ENCODE measurements around the gene MAN1A2.
"Not testable (repeated sequence)": the region's sequence is repeated elsewhere in the genome, so short reads cannot be mapped to it uniquely, and the experiment has no call there.

MAN1A2 gene

DNA sequence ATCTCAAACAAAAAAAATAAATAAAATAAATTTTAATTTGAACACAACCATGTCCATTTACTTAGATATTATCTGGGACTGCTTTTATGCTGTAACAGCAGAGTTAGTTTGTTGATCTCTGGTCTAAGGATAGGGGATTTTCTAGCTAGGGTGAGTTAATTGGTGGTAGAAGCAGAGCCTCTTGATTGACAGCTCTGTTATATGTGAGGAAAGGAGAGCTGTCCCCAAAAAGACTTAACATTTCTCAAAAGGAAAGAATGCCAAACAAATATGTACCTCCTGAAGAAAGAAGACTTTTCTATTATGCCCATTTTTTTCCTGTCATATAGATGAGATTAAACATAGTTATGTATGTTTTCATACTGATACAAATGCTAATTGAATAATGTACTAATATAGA, 37.8 kb downstream of the MAN1A2 start:
- no peak for DNase-seq

DNA sequence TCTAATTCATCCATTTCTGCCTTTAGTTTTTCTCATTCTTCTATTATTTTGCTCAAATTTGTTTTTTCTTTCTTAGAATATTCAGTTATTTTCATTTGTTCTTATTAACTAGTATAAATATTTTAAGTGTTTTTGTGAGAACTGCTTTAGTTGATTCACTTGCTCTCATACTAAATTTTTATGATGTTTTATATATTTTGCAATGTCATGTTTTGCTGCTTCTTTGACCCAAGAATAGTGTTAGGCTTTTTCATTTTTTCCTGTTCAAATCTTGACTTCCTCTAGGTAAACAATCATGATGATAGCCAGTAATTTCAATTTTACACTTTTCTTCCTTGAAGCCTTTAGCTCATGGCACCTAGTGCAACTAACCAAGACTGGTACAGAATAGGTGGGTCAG, 45.2 kb downstream of the MAN1A2 start:
- DNase-seq, result no peak

DNA sequence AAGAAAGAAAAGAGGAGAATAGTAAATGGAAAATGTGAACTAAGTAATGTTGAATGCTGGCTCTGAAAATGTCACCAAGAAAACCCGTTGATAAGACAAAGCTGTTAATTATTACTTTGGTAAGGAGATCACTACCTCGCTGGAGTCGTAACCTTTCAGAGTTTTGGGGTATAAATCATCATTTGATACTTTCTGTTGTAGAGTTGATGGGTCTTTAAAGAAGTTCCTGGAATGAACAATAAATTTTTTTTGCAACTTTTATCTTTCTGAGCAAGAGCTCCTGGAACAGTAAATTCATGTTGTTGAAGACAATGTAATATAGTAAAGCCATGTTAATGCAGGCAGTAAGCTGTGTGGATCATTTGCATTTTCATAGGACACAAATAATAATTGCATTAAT, 46.2 kb downstream of the MAN1A2 start:
- DNase-seq, result no peak

DNA sequence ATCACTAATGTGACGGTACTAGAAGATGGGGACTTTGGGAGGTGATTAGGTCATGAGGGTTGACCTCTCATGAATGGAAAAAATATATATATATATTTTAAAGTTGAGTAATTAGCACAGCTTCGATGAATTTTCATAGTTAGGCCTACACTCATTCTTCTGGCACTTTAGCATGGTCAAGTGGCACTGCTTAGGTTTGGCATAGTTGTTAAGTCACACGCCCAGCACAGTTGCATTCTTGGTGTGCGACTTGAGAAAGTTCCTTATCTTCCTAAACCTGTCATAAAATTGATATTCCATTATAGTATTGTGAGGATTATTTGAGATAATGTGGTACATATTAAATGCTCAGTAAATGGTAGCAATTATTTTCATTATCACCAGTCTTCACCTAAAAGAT, 47.7 kb downstream of the MAN1A2 start:
- DNase-seq, result no peak

DNA sequence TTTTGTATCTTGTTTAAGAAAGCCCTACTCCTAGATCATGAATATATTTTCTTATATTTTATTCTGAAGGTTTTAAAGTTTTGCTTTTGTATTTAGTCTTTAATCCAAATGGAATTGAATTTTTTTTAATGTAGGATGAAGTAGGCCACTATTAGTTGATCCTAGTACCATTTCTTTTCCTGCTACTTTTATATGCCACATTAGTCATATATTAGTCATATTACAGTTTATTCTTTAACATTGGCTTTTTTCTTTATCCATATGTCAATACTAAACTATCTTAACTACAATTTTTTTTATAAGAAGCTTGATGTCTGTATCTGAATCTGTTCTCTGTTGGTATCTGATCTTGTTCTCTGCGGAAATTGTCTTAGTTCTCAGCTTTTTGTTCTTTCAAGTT, 48.8 kb downstream of the MAN1A2 start:
- DNase-seq, result no peak

DNA sequence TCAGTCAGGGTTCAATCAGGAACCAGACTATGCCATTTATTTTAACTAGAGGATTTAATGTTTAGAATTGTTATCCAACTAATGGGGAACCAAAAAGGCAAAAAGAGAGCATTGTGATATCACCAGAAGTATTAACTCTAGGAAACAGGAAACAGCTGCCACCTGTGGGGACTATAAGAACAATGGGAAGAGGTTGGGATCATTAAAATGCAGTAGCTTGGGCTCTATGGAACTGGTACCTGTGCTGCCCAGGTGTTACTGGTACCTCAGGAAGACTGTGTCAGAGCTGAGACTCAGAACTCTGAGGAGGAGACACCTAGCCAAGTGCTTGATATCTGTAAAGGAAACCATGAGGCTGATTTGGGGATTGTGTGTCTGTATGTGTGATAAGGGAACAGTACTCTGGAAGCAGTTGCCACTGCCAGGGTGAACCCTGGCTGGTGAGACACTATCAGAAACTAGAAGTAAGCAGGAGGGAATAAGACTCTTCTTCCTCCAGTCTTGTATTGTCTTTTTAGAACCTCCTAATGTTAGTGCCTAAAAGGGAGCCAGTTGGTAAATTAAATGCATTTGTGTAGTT, 49.4 kb downstream of the MAN1A2 start:
- DNase-seq, result no peak

DNA sequence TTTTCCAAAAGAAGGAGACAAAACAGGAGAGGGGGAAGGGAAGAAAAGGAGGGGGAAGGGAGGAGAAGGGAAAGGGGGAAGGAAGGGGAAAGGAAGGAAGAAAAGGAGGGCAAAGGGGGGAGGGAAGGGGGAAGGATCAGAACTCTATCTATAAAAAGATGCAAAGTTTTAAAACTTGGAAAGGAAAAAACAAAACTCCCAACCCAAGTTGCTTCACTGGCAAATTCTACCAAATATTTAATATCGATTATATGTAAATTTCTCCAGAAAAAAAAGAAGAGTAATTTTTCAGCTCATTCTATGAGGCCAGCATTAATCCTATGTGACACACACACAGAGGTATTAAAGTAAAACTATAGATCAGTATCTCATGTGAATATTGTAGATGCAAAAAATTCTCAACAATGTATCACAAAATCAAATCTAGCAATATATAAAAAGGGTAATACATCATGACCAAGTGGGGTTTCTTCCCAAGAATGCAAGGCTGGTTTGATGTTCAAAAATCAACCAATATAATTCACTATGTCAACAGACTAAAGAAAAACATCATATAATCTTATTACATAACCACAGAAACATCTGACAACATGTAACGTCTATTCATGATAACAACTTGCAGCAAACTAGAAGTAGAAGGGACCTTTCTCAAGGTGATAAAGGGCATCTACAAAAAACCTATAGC, 57.9 kb downstream of the MAN1A2 start:
- DNase-seq, result no peak

DNA sequence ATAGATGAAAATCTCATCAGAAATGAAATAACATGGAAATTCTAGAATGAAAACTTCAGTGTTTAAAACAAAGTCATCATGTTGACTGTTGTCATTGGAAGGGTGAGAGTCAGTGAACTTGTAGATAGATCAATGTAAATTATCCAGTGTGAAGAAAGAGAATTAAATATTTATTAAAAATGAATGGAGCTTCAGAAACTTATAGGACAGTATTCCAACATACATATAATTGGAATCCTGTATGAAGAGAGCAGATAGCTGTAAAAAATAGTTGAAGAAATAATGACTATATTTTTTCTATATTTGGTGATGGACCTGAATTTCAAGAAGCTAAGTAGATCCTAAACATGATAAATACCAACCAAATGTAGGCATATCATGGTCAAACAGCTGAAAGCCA, 60.0 kb downstream of the MAN1A2 start:
- DNase-seq, result no peak

DNA sequence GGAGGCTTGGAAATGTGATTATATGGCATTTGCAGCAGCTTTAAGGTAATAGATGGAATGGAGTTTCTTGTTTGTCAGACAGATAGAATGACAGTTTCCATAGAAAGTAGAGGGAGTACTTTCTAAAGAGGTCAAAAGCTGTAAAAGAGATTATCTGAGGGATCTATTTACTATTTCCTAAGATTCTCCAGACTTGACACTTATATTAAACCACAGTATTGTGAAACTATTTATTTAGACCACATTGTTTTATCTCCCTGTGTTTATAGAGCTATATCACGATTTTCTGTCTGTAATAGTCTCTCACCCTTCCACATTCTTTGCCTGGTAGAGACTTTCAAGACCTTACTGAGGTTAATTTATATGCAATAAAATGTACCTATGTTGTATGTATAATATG, 66.7 kb downstream of the MAN1A2 start:
- DNase-seq, result no peak

DNA sequence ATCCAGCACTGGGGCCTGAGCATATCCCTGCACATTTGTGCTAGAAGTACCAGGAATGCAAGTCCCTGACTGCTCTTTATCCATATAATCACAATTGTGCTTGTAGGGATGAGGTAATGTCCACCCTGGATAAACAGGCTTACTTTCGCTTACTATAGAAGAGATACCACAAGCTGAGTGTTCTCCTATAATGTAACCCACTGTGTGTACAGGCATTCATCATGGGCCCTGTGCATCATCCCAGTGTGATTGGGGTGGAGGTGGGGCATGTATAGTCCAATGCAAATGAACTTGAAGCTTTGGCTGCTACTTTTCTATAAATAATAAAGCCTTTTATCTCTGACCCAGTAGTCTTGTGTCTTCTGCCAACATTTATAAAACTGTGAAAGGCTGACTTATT, 69.3 kb downstream of the MAN1A2 start:
- no peak for DNase-seq

DNA sequence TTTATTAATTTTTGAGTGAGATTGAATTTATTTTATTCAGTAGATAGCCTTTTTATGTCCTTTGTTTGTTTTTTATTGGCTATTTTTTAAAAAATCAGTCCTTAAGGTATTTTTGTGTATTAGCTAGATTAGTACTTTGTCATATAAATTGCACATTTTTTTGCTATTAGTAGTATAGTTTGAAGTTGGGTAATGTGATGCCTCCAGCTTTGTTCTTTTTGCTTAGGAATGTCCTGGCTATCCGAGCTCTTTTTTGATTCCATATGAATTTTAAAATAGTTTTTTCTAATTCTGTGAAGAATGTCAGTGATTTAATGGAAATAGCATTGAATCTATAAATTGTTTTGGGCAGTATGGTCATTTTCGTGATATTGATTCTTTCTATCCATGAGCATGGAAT, 80.4 kb downstream of the MAN1A2 start:
- DNase-seq, result no peak

DNA sequence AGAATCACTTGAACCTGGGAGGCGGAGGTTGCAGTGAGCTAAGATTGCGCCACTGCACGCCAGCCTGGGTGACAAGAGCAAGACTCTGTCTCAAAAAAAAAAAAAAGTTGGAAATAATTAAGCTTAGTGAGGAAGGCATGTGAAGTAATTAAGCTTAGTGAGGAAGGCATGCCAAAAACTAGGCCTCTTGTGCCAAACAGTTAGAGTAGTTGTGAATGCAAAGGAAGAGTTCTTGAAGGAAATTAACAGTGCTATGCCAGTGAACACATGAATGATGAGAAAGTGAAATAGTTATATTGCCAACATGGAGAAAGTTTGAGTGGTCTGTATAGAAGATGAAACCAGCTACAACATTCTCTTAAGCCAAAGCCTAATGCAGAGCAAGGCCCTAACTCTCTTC, 85.0 kb downstream of the MAN1A2 start:
- no peak for DNase-seq

DNA sequence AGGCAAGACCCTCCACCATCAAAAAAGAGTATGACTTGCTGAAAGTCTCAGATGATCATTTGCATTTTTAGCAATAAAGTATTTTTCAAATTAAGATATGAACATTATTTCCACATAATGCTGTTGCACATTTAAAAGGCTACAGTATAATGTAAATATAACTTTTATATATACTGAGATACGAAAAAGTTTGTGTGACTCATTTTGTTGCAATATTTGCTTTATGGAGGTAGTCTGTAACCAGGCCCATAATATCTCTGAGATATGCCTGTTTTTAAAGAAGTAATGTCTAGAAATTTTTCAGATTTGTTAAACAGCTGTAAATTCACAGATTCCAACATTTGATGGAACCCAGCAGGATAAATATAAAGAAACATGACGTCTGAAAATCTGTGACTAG, 86.7 kb downstream of the MAN1A2 start:
- DNase-seq, result no peak

DNA sequence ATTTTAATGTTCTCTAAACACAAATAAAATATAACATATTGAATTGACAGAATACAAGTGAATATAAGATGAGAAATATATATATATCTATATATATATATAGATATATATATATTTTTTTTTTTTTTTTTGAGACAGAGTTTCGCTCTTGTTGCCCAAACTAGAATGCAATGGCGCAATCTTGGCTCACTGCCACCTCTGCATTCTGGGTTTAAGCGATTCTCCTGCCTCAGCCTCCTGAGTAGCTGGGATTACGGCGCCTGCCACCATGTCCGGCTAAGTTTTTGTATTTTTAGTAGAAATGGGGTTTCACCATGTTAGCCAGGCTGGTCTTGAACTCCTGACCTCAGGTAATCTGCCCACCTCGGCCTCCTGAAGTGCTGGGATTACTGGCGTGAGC, 91.2 kb downstream of the MAN1A2 start:
- DNase-seq, result not testable (repeated sequence)

DNA sequence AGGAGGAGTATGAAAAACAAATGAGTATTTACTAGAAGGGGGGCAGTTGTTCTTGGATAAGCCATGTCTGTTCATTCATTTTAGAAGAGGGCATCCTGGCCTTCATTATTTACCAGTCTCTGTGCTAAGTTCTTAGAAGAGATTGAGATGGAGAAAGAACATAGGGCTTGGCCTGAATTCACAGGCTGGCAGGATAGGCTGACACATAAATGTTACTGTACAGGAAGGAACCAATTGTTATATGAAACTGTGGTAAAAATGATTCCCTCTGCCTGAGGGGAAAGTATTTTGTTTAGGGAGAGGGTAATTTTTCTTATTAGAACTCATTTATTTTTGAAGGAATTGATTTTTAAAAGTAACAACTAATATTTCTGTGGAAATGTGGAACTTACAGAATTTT, 99.5 kb downstream of the MAN1A2 start:
- DNase-seq, result no peak

DNA sequence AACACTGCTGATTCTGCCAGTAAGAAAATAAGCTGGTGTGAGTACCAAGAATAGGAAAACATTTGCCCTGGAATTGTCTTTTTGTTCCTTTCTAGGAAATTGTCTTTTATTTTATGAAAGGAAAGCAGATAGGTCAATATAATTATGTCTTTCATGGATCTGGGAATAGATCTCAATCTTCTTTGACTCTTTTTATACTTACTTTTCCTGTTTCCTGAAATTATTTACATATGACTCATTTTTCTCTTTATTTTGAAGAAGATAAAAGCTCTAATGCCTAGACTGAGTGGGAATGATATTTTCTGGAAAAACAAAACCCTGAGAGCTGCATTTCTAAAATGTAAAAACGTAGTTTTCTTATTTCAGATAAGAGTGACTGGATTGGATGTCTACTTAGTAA, 100.1 kb downstream of the MAN1A2 start:
- no peak for DNase-seq

DNA sequence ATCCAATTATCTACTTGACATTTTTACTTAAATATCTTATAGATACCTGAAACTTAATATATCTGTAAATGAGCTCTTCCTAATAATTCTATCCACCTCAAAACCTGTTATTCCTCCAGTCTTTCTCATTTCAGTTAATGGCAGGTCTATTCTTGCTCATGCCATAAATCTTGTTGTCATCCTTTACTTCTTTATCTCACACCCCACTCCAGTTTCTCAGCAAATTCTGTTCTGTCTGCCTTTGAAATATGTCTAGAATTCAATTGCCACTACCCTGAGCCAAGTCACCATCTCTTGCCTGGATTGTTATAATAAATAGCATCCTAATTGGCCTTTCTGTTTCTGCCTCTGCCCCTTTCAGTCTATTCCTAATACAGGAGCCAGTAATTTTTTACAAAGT, 105.8 kb downstream of the MAN1A2 start:
- DNase-seq, result no peak

DNA sequence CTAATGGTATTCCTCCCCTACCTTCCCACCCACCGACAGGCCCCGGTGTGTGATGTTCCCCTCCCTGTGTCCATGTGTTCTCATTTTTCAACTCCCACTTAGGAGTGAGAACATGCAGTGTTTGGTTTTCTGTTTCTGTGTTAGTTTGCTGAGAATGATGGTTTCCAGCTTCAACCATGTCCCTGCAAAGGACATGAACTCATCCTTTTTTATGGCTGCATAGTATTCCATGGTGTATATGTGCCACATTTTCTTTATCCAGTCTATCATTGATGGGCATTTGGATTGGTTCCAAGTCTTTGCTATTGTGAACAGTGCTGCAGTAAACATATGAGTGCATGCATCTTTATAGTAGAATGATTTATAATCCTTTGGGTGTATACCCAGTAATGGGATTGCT, 108.2 kb downstream of the MAN1A2 start:
- DNase-seq, result not testable (repeated sequence)

DNA sequence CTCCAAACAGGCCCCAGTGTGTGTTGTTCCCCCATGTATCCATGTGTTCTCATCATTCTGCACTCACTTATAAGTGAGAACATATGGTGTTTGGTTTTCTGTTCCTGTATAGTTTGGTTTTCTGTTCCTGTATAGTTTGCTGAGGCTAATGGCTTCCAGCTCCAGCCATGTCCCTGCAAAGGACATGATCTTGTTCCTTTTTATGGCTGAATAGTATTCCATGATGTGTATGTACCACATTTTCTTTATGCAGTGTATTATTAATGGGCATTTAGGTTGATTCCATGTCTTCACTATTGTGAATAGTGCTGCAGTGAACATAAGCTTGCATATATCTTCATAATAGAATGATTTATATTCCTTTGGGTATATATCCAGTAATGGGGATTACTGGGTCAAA, 111.8 kb downstream of the MAN1A2 start:
- DNase-seq, result no peak

DNA sequence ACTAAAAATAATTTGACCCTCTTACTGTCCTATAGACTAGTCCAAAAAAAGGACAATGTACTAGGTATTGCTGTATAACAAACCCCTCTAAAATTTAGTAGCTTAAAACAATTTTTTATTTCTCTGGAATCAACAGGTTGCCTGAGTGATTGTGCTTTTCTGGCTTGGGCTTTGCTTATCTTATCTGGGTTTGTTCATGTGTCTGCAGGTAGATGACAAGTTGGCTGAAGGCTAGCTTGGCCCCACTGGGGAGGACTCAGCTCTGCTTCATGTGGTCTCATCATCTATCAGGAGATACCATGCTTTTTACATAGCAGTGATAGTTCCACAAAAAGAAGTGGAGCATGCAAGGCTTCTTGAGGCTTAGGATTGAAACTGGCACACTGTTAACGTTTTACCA, 114.2 kb downstream of the MAN1A2 start:
- no peak for DNase-seq

DNA sequence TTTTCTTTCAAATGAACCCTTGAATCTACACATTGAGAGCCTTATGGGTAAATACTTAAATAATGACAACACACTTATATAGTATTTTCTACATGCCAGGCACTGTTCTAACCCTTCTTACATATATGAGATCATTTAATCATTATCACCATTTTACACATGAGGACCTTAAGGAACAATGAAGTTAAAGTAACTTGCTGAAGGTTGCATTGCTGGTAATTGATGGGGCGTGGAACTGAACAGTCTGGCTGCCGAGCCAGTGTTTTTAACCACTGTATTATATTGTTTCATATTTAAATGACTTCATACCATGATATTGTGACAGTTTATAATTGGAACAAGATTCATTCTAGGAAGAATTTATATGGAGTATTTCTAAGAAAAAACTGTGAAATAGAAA, 126.7 kb downstream of the MAN1A2 start:
- no peak for DNase-seq

DNA sequence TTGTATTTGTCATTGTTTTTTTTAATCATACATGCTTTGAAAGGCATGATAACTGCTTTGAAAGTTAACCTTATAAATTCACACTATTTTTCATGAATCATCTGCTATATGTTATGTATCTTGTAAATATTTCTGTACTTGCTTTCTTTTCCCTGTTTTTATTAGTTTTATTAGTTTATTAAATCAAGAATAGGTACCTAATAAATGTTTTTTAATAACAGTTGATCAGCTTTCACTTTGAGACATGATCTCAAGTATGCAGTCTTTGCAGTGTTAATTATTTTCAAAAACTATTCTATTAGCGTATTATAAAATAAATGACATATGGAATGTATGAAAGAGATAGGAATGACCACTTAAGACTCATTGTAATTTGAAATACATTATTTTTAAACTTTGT, 127.8 kb downstream of the MAN1A2 start:
- DNase-seq, result no peak

DNA sequence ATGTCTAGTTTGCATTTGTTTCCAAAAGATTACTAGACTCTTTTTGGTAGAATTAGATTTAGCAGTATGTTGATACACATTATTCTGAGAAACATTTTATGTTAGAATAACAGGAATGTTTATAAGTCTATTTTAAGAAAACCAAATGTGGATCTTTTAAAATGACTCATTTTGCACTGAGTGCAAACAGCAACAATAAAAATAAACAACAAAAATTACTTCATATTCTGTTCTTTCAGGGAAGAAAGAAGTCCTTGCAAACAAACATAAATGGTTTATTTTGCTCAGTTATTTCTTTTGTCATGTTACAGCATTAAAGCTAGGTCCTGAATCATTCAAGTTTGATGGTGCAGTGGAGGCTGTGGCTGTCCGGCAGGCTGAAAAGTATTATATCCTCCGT, 131.8 kb downstream of the MAN1A2 start:
- no peak for DNase-seq

DNA sequence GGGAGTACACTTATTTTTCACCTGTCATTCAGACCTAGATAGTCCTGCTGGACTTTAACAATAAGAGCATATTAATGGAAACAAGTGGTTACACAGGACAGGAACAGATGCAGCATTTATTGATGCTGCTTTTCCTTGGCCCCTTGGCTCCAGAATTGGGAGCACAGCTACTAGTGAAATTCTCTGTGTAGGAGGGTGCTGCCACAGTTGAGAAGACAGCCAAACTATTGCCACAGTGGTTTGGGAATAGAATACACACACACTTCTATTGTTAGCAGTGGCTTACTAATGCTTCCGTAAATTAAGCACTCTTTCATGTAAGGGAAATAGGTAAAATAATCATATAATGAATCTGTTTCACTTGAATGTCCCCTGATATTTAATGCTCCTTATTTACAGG, 133.3 kb downstream of the MAN1A2 start:
- no peak for DNase-seq

DNA sequence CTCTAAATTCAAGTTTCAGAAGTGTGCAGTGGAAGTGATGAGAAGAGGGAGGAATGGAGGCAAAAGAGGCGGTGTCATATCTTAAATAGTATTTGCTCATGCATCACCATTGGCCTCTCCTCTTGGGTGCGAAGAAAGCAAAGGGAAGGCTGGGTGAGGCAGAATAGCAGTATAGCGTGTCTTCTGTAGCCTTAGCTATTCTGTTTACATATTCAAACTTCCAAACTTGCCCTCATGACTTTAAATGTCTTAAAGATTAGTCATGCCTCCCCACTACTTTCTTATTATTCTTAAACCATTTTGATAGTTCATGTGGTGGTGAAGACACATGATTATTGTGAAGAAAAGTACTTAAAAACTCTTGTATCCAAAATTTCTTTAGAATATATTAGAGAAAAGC, 134.0 kb downstream of the MAN1A2 start:
- DNase-seq, result no peak

Measured in right hindlimb (tissue), 1 donor.